HepG2 (cell line): ENCODE data around the gene ITGB1. TPM values are rescaled to one million over a fixed set of nuclear protein-coding genes. Genes with fewer than 3 reads are reported as not detected.

Experiments
- ARNT2 ChIP-seq: sonication (generic); formaldehyde crosslinking; IDR thresholded peaks from 2 replicates; pipeline ENCODE4 v1.8.0; 2022; ENCODE audit warnings: mild to moderate bottlenecking, low read depth, missing genetic modification reagents, moderate library complexity
- BCL6 ChIP-seq: IDR thresholded peaks from 2 replicates; pipeline ENCODE4 v1.6.1; 2016; ENCODE audit warnings: missing genetic modification reagents, missing compliant biosample characterization
- CBX2 ChIP-seq, 2 experiments: fragments of 200-600 bp in 1 of 2; sonication (generic); formaldehyde crosslinking in 1 of 2; IDR thresholded peaks; 2 replicates each; pipeline versions ENCODE4 v1.7.0 to v1.8.1; 2018 to 2022; ENCODE audit warnings: low read depth in 2 of 2, low read length in 1 of 2, mild to moderate bottlenecking in 1 of 2, missing genetic modification reagents in 1 of 2
- ERF ChIP-seq: IDR thresholded peaks from 2 replicates; pipeline ENCODE4 v1.6.1; 2018; ENCODE audit warnings: missing biosample characterization, missing genetic modification reagents
- FOXJ3 ChIP-seq: sonication (generic); formaldehyde crosslinking; IDR thresholded peaks from 2 replicates; pipeline ENCODE4 v1.4.0; 2020; ENCODE audit warnings: missing genetic modification reagents, mild to moderate bottlenecking, borderline replicate concordance
- FOXK1 ChIP-seq: sonication (generic); formaldehyde crosslinking; IDR thresholded peaks from 2 replicates; pipeline ENCODE4 v1.4.0; 2020; ENCODE audit warnings: low read depth, missing genetic modification reagents, borderline replicate concordance
- GTF2F1 ChIP-seq: fragments of 150-350 bp; IDR thresholded peaks from 2 replicates; pipeline ENCODE4 v1.6.1; 2014; ENCODE audit warnings: low read length
- ISX ChIP-seq: sonication (generic); formaldehyde crosslinking; conservative IDR thresholded peaks from 2 replicates; pipeline ENCODE4 v1.5.0; 2020; ENCODE audit warnings: missing genetic modification reagents
- MXI1 ChIP-seq: IDR thresholded peaks from 3 replicates; pipeline ENCODE4 v1.6.1; 2012; ENCODE audit warnings: low read depth, low read length, inconsistent platforms, borderline replicate concordance
- PHB2 ChIP-seq: fragments of 450-650 bp; IDR thresholded peaks from 2 replicates; pipeline ENCODE4 v1.6.1; 2018; ENCODE audit not compliant: partially characterized antibody
- TBL1XR1 ChIP-seq: fragments of 150-350 bp; IDR thresholded peaks from 2 replicates; pipeline ENCODE4 v1.6.1; 2014; ENCODE audit warnings: borderline replicate concordance, low read length; ENCODE audit not compliant: partially characterized antibody
- ZFAT ChIP-seq: sonication (generic); formaldehyde crosslinking; conservative IDR thresholded peaks from 2 replicates; pipeline ENCODE4 v1.8.1; 2023; ENCODE audit warnings: missing genetic modification reagents, inconsistent platforms
- ZFX ChIP-seq: sonication (generic); formaldehyde crosslinking; IDR thresholded peaks from 2 replicates; pipeline ENCODE4 v1.4.0; 2020; ENCODE audit warnings: mild to moderate bottlenecking, low read depth, missing genetic modification reagents, moderate library complexity
- ZNF501 ChIP-seq: sonication (generic); formaldehyde crosslinking; IDR thresholded peaks from 2 replicates; pipeline ENCODE4 v1.5.1; 2020; ENCODE audit warnings: mild to moderate bottlenecking, moderate library complexity, missing genetic modification reagents
- ZNF672 ChIP-seq: sonication (generic); formaldehyde crosslinking; IDR thresholded peaks from 2 replicates; pipeline ENCODE4 v1.8.1; 2022; ENCODE audit warnings: missing genetic modification reagents
- ZNF773 ChIP-seq: sonication (generic); formaldehyde crosslinking; IDR thresholded peaks from 2 replicates; pipeline ENCODE4 v1.4.0; 2020; ENCODE audit warnings: missing genetic modification reagents, borderline replicate concordance
- ZNF792 ChIP-seq: IDR thresholded peaks from 2 replicates; pipeline ENCODE4 v1.6.1; 2016
- polyA plus RNA-seq, 8 experiments: library from polyadenylated mRNA; depleted of rRNA in 3 of 8; stranded (reverse) in 7 of 8; unstranded in 1 of 8; fragments of >200 nt; fragmentation: Illumina TruSeq in 4 of 8; extraction: Trizol in 4 of 8; gene quantifications; 2 replicates each; pipeline versions ENCODE4 v1.2.1 to v1.2.3, GENCODE V29; 2011 to 2016; ENCODE audit warnings: low read depth in 4 of 8, missing spikeins in 1 of 8, mixed read lengths in 1 of 8; ENCODE audit not compliant: insufficient read depth in 1 of 8
- total RNA-seq, 5 experiments: library from RNA; depleted of rRNA; stranded (reverse); fragments of >200 nt; fragmentation: Illumina TruSeq; extraction: Trizol; gene quantifications; 2 replicates each; pipeline ENCODE4 v1.2.3, GENCODE V29; 2016; ENCODE audit warnings: low read depth in 1 of 5
- TF ChIP-seq, protein P1 (sequence below): IDR thresholded peaks from 2 replicates; pipeline ENCODE4 v1.6.1; 2016; ENCODE audit warnings: mild to moderate bottlenecking
- TF ChIP-seq, protein P2 (sequence below): sonication (generic); formaldehyde crosslinking; IDR thresholded peaks from 2 replicates; pipeline ENCODE4 v1.4.0; 2020; ENCODE audit warnings: missing genetic modification reagents
- TF ChIP-seq, protein P3 (sequence below): sonication (generic); formaldehyde crosslinking; IDR thresholded peaks from 2 replicates; pipeline ENCODE4 v1.8.0; 2023; ENCODE audit warnings: mild to moderate bottlenecking, missing genetic modification reagents
- TF ChIP-seq, protein P4 (sequence below): sonication (generic); formaldehyde crosslinking; IDR thresholded peaks from 2 replicates; pipeline ENCODE4 v1.4.0; 2020; ENCODE audit warnings: mild to moderate bottlenecking, missing genetic modification reagents, borderline replicate concordance

Gene ITGB1
- total and polyA plus RNA-seq, 2 of the 13 experiments (the other 11 are each of a cell fraction or from before 2014, with no cell fraction given): 190 to 204 TPM

DNA sequence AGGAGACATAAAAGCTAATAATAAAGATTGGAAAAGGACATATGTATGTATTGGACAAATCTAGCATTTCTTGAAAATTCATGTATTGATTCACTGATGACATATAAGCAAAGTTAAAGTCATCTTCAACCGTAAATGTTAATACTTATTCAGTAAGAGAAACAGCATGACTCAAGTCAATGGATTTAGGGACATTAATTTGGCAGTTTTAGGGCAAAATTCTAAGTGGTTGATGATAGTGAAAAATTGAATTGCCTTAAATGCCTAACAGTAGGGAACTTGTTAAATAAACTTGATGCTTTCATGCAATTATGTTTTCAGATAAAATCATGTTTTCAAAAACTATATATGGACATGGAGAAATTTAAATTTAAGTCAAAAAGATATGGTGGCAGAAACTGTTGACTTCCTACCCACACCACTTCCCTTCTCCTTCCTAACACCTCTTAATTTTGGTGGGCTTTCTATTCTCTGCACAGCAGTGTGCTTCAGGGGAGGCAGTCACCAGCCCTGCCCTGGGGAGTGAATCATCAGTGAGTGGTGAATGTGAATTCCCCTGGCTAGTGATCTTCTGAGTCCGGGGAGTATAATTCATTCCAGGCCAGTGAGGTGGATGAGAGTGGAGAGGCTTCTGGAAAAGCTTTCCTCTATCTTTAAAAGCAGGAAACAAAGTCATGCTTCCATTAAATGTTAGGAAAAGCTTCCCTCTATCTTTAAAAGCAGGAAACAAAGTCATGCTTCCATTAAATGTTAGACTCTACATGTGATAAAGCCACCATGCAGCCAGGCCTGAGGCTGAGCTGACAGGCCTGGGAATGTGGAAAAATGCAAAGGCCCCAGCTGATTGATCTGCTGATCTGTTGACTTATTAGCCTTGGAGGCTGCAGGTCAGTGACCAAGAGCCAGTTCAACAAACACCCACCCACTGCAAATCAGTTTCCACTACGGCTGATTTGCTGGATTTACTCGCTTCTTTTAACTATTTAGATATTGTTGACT lies 25.2 kb upstream of the ITGB1 start (continued):
- TF ChIP-seq CBX2 (IDR thresholded peaks at IDR 0.05; ENCODE audit: low read depth, low read length): no peak
- no peak for TF ChIP-seq CBX2 (CRISPR knock-in tag; IDR thresholded peaks at IDR 0.05; ENCODE audit: low read depth)
- TF ChIP-seq ISX: no peak
- peak; percentile 38; the same call in 1 of the 3 replicates for TF ChIP-seq MXI1
- TF ChIP-seq ZNF501 (CRISPR knock-in tag): 0 out of 2 replicates have a peak, but pooled peaks have one; percentile 25
- TF ChIP-seq GTF2F1: no peak
- TF ChIP-seq ZNF773 (CRISPR knock-in tag): no peak
- TF ChIP-seq, protein P1, sequence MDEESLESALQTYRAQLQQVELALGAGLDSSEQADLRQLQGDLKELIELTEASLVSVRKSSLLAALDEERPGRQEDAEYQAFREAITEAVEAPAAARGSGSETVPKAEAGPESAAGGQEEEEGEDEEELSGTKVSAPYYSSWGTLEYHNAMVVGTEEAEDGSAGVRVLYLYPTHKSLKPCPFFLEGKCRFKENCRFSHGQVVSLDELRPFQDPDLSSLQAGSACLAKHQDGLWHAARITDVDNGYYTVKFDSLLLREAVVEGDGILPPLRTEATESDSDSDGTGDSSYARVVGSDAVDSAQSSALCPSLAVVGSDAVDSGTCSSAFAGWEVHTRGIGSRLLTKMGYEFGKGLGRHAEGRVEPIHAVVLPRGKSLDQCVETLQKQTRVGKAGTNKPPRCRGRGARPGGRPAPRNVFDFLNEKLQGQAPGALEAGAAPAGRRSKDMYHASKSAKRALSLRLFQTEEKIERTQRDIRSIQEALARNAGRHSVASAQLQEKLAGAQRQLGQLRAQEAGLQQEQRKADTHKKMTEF (CRISPR knock-in tag): peak; percentile 69
- TF ChIP-seq ZNF672 (CRISPR knock-in tag): no peak
- peak; percentile 54; the same call in 1 of the 2 replicates for TF ChIP-seq BCL6
- TF ChIP-seq, protein P2, sequence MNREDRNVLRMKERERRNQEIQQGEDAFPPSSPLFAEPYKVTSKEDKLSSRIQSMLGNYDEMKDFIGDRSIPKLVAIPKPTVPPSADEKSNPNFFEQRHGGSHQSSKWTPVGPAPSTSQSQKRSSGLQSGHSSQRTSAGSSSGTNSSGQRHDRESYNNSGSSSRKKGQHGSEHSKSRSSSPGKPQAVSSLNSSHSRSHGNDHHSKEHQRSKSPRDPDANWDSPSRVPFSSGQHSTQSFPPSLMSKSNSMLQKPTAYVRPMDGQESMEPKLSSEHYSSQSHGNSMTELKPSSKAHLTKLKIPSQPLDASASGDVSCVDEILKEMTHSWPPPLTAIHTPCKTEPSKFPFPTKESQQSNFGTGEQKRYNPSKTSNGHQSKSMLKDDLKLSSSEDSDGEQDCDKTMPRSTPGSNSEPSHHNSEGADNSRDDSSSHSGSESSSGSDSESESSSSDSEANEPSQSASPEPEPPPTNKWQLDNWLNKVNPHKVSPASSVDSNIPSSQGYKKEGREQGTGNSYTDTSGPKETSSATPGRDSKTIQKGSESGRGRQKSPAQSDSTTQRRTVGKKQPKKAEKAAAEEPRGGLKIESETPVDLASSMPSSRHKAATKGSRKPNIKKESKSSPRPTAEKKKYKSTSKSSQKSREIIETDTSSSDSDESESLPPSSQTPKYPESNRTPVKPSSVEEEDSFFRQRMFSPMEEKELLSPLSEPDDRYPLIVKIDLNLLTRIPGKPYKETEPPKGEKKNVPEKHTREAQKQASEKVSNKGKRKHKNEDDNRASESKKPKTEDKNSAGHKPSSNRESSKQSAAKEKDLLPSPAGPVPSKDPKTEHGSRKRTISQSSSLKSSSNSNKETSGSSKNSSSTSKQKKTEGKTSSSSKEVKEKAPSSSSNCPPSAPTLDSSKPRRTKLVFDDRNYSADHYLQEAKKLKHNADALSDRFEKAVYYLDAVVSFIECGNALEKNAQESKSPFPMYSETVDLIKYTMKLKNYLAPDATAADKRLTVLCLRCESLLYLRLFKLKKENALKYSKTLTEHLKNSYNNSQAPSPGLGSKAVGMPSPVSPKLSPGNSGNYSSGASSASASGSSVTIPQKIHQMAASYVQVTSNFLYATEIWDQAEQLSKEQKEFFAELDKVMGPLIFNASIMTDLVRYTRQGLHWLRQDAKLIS: no peak
- peak; percentile 53; the same call in 1 of the 2 replicates for TF ChIP-seq FOXJ3
- TF ChIP-seq PHB2: no peak
- TF ChIP-seq ZNF792 (CRISPR knock-in tag): no peak
- no peak for TF ChIP-seq ZFAT (CRISPR knock-in tag)
- peak; percentile 91 for TF ChIP-seq ZFX (CRISPR knock-in tag)
- TF ChIP-seq, protein P3, sequence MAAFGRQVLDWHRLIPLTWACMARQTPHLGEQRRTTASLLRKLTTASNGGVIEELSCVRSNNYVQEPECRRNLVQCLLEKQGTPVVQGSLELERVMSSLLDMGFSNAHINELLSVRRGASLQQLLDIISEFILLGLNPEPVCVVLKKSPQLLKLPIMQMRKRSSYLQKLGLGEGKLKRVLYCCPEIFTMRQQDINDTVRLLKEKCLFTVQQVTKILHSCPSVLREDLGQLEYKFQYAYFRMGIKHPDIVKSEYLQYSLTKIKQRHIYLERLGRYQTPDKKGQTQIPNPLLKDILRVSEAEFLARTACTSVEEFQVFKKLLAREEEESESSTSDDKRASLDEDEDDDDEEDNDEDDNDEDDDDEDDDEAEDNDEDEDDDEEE (CRISPR knock-in tag): no peak
- TF ChIP-seq, protein P4, sequence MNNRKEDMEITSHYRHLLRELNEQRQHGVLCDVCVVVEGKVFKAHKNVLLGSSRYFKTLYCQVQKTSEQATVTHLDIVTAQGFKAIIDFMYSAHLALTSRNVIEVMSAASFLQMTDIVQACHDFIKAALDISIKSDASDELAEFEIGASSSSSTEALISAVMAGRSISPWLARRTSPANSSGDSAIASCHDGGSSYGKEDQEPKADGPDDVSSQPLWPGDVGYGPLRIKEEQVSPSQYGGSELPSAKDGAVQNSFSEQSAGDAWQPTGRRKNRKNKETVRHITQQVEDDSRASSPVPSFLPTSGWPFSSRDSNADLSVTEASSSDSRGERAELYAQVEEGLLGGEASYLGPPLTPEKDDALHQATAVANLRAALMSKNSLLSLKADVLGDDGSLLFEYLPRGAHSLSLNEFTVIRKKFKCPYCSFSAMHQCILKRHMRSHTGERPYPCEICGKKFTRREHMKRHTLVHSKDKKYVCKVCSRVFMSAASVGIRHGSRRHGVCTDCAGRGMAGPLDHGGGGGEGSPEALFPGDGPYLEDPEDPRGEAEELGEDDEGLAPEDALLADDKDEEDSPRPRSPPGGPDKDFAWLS (CRISPR knock-in tag): no peak
- TF ChIP-seq ARNT2 (CRISPR knock-in tag): no peak
- peak; percentile 62 for TF ChIP-seq TBL1XR1
- 0 out of 2 replicates have a peak, but pooled peaks have one; percentile 14 for TF ChIP-seq FOXK1 (CRISPR knock-in tag)
- peak; percentile 64 for TF ChIP-seq ERF
